Stomach (tissue), 9 donors: ENCODE measurements around the gene EFCAB14. TPM values are rescaled to one million over a fixed set of nuclear protein-coding genes. Genes with fewer than 3 reads are reported as not detected.
A peak's percentile ranks its signal among the peaks of the same experiment; 100 is the strongest.

Experiments used
- DNase-seq, 2 donors: peaks; one replicate each; pipeline versions ENCODE4 v3.0.0 to v3.0.0-alpha.2; 2013 to 2019
- H3K27ac ChIP-seq, 5 donors: fragments of 200-600 bp in 4 of 5; sonication (generic) in 4 of 5; one replicate each; pipeline ENCODE4 v1.5.1; 2013 to 2019; ENCODE audit warnings: mild to moderate bottlenecking in 1 of 5, moderate library complexity in 1 of 5
- H3K27me3 ChIP-seq, 3 donors: fragments of 200-600 bp; sonication (generic); one replicate each; pipeline ENCODE4 v1.5.1; 2017 to 2019; ENCODE audit warnings: mixed run types in 1 of 3
- H3K36me3 ChIP-seq, 4 donors: fragments of 200-600 bp; sonication (generic); 1 replicate in 3 of 4; 2 replicates in 1 of 4; pipeline ENCODE4 v1.5.1; 2016 to 2019
- H3K4me1 ChIP-seq, 4 donors: fragments of 200-600 bp; sonication (generic); one replicate each; pipeline ENCODE4 v1.5.1; 2016 to 2019
- H3K4me3 ChIP-seq, 4 donors: fragments of 200-600 bp; sonication (generic) in 3 of 4; one replicate each; pipeline ENCODE4 v1.5.1; 2016 to 2019; ENCODE audit warnings: mild to moderate bottlenecking in 1 of 4
- H3K9me3 ChIP-seq, 4 donors: fragments of 200-600 bp; sonication (generic); one replicate each; pipeline ENCODE4 v1.5.1; 2016 to 2019
- CTCF ChIP-seq, 7 experiments: fragments of 450-650 bp in 4 of 7; fragments of 200-600 bp in 3 of 7; sonication (generic) in 3 of 7; IDR thresholded peaks; one replicate each; pipeline ENCODE4 v1.5.1; 2016 to 2019; ENCODE audit warnings: antibody characterized with exemption in 7 of 7, control low read depth in 2 of 7, mild to moderate bottlenecking in 1 of 7
- EP300 ChIP-seq: sonication (generic); formaldehyde crosslinking; IDR thresholded peaks from one replicate; pipeline ENCODE4 v1.6.1; 2017; ENCODE audit warnings: antibody characterized with exemption
- POLR2A ChIP-seq, 4 donors: fragments of 450-650 bp; IDR thresholded peaks; one replicate each; pipeline ENCODE4 v1.6.1; 2016; ENCODE audit warnings: antibody characterized with exemption in 4 of 4, control low read depth in 2 of 4, mild to moderate bottlenecking in 1 of 4, moderate library complexity in 1 of 4
- POLR2AphosphoS5 ChIP-seq, 3 donors: sonication (generic); formaldehyde crosslinking; IDR thresholded peaks; one replicate each; pipeline ENCODE4 v1.6.1; 2016; ENCODE audit warnings: antibody characterized with exemption in 3 of 3
- WGBS, 5 donors: extraction: QIAGEN DNeasy Blood & Tissue Kit in 3 of 5; methylation state at CpG; one replicate each; pipeline versions ENCODE4 v1.1.5 to v1.1.7; 2013 to 2018; 5-methylcytosine and 5-hydroxymethylcytosine counted together
- intact Hi-C: fragments of 100-400 bp; cut with DNase I; formaldehyde crosslinking; loops from one replicate; pipeline ENCODE4 v1.15.1; 2023; ENCODE audit warnings: low total_unique reads
- polyA plus RNA-seq, 3 donors: library from polyadenylated mRNA; stranded (reverse); fragments of 200-250 nt; gene quantifications; one replicate each; pipeline ENCODE4 v1.2.3, GENCODE V29; 2013
- total RNA-seq, 5 donors: library from RNA; depleted of rRNA; stranded (reverse); fragments of >200 nt; gene quantifications; one replicate each; pipeline versions ENCODE4 v1.1.0 to v1.2.3, GENCODE V29; 2014 to 2016
- donor health status: healthy with polysubstance abuse.
- donor health status: Bipolar disorder and iron deficiency.
- donor health status: healthy.

Gene EFCAB14
- total and polyA plus RNA-seq, 8 donors, result 19.6 to 164 (median 53.8) TPM

DNA sequence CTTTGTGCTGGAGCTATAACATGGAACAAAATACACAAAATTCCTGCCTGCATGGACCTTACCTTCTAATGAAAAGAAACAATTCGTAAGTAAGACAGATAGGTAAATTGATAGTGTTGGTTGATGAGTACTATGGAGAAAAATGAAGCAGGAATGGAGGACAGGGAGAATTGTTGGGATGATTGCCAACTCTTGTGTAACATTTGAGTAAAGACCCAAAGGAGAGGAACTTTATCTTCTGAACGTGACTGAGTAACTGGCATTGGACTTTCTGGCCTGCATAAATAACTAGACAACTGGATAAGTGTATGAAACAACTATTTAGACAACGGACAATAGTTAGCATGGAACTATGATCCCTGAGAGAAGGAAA, 6.8 kb upstream of the EFCAB14 start:
- 49 to 60% (median 57%) methylated on average over 3 of the region's 3 CpGs for WGBS, 5 donors
- no peak for TF ChIP-seq EP300
- TF ChIP-seq POLR2AphosphoS5 (IDR thresholded peaks at IDR 0.05), result no peak
- no peak for TF ChIP-seq POLR2A (IDR thresholded peaks at IDR 0.05)
- TF ChIP-seq CTCF (IDR thresholded peaks at IDR 0.05), result no peak
- no peaks in the 10 kb centered on the region for H3K36me3 ChIP-seq
- no peak overlapping the region for H3K4me3 ChIP-seq
- intact Hi-C loops, result loop anchor here (5.0 kb wide), 1 partner anchor 103 kb away; no protein-coding TSS in a partner anchor
- no peak for DNase-seq
- no peak overlapping the region for H3K27ac ChIP-seq
- H3K27me3 ChIP-seq, result peaks cover 0 to 28% (median 3%) of the 10 kb centered on the region in 3 donors
- H3K4me1 ChIP-seq, result peaks cover 0 to 6% (median 5%) of the 10 kb centered on the region in 4 donors
- no peaks in the 10 kb centered on the region for H3K9me3 ChIP-seq

DNA sequence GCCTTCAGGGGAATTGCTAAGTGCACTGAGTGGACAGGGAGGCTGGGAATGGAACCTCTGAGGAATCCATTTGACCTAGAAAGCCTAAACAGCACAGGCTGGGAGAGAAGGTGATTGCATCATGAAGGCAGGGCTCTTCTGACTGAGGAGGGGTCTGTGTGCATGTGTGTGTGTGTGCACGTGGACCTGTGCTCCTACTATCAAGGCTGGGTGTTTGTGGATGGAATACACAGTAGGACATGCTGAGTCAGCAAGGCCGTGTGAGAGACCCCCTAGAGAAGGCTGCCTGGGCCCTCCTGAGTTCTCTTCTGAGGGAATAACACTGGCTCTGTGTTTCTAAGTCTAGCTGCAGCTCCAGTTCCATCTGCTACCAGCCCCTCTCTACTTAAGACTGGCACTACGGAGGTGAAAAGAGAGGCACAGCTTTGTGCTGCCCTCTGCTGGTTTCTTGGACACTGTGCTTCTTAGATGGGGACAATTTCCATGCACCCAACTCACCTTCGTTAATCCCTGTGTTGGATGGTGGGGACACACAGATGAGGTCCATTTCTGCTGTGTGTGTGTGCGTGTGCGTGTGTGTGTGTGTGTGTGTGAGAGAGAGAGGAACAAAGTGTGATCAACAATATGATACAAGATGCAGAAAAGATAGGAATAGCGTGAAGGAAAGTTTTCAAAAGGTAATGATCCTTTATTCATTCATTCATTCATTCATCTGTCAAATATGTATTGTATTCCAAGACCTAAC, 6.2 kb upstream of the EFCAB14 start:
- Histone ChIP-seq H3K4me3 (no peak overlapping the region), H3K27ac (no peak overlapping the region), H3K9me3 (no peaks in the 10 kb centered on the region), H3K27me3 (peaks cover 0 to 28% (median 3%) of the 10 kb centered on the region in 3 donors), H3K4me1 (peaks cover under 1 to 7% (median 5%) of the 10 kb centered on the region in 4 donors), H3K36me3 (no peaks in the 10 kb centered on the region)
- no peak for TF ChIP-seq EP300
- peak in 5 of 7 experiments; percentile 69 to 94 (median 81) for TF ChIP-seq CTCF (IDR thresholded peaks at IDR 0.05)
- TF ChIP-seq POLR2A (IDR thresholded peaks at IDR 0.05), result no peak
- peak in 1 of 3 donors; percentile 64 for TF ChIP-seq POLR2AphosphoS5 (IDR thresholded peaks at IDR 0.05)
- WGBS, 5 donors, result 15 to 21% (median 16%) methylated on average over 7 of the region's 7 CpGs
- intact Hi-C loops, result loop anchor here (5.0 kb wide), 1 partner anchor 103 kb away; no protein-coding TSS in a partner anchor
- DNase-seq, result peak; percentile 81 to 94

- H3K4me3 ChIP-seq, result no peak overlapping the region
- no peak for DNase-seq
- H3K27ac ChIP-seq, result no peak overlapping the region
- peaks cover 11 to 15% (median 13%) of the 10 kb centered on the region in 4 donors for H3K4me1 ChIP-seq
- no peaks in the 10 kb centered on the region for H3K9me3 ChIP-seq
- 67 to 90% (median 69%) methylated on average over 4 of the region's 4 CpGs for WGBS, 5 donors
- intact Hi-C loops, result no loop called here
- H3K27me3 ChIP-seq, result peaks cover 0 to 26% (median 1%) of the 10 kb centered on the region in 3 donors
- TF ChIP-seq EP300 (no peak), CTCF (IDR thresholded peaks at IDR 0.05) (no peak), POLR2A (IDR thresholded peaks at IDR 0.05) (no peak), POLR2AphosphoS5 (IDR thresholded peaks at IDR 0.05) (no peak)
- H3K36me3 ChIP-seq, result no peaks in the 10 kb centered on the region
Observed at GRCh38 chr1:46723901-46724300, 5.0 kb upstream of the EFCAB14 start.

GRCh38 chr1:46721686-46722205, 2.8 kb upstream of the EFCAB14 start:
- Histone ChIP-seq H3K27ac (no peak overlapping the region), H3K4me1 (peaks cover 26 to 31% (median 29%) of the 10 kb centered on the region in 4 donors), H3K27me3 (peaks cover 0 to 7% (median 0%) of the 10 kb centered on the region in 3 donors), H3K36me3 (no peaks in the 10 kb centered on the region), H3K4me3 (no peak overlapping the region), H3K9me3 (no peaks in the 10 kb centered on the region)
- no peak for DNase-seq
- TF ChIP-seq CTCF (IDR thresholded peaks at IDR 0.05), result no peak
- no peak for TF ChIP-seq POLR2AphosphoS5 (IDR thresholded peaks at IDR 0.05)
- intact Hi-C loops, result no loop called here
- 35 to 68% (median 63%) methylated on average over 2 to 3 of the region's 3 CpGs for WGBS, 5 donors
